Immature natural killer cell (primary cell): Measurements from ENCODE around the gene PRR22. TPM values are rescaled to one million over a fixed set of nuclear protein-coding genes. Genes with fewer than 3 reads are reported as not detected.

ENCODE experiments used
- DNase-seq, 3 donors: peaks; one replicate each; pipeline ENCODE4 v3.0.0; 2022; ENCODE audit warnings: mixed read lengths in 1 of 3
- H3K27ac Mint-ChIP-seq, 6 donors: one replicate each; pipeline ENCODE4 v1.8.0; 2020; ENCODE audit warnings: mixed read lengths in 6 of 6, mild to moderate bottlenecking in 5 of 6, inconsistent platforms in 4 of 6, moderate library complexity in 3 of 6
- H3K27me3 Mint-ChIP-seq, 3 donors: one replicate each; pipeline ENCODE4 v1.8.0; 2020 to 2021; ENCODE audit warnings: low read depth in 3 of 3, mild to moderate bottlenecking in 3 of 3, mixed read lengths in 3 of 3, moderate library complexity in 3 of 3, inconsistent platforms in 1 of 3
- H3K36me3 Mint-ChIP-seq, 3 donors: one replicate each; pipeline ENCODE4 v1.8.0; 2020; ENCODE audit warnings: mixed read lengths in 3 of 3, inconsistent platforms in 2 of 3, mild to moderate bottlenecking in 2 of 3
- H3K4me1 Mint-ChIP-seq, 2 donors: one replicate each; pipeline ENCODE4 v1.8.0; 2020; ENCODE audit warnings: inconsistent platforms in 2 of 2, mild to moderate bottlenecking in 2 of 2, mixed read lengths in 2 of 2, moderate library complexity in 1 of 2
- H3K4me3 Mint-ChIP-seq, 5 donors: one replicate each; pipeline ENCODE4 v1.8.0; 2020; ENCODE audit warnings: mild to moderate bottlenecking in 5 of 5, mixed read lengths in 5 of 5, inconsistent platforms in 3 of 5, moderate library complexity in 3 of 5
- H3K9me3 Mint-ChIP-seq, 6 donors: one replicate each; pipeline ENCODE4 v1.8.0; 2020; ENCODE audit warnings: mild to moderate bottlenecking in 6 of 6, mixed read lengths in 6 of 6, inconsistent platforms in 4 of 6, moderate library complexity in 3 of 6
- polyA plus RNA-seq, 3 donors: library from polyadenylated mRNA; unstranded; fragments of 300-500 nt; fragmentation: Illumina TruSeq; gene quantifications; one replicate each; pipeline ENCODE4 v1.2.3, GENCODE V29; 2021

The PRR22 gene
- polyA plus RNA-seq, 3 donors from 2014 or later: not detected

DNA sequence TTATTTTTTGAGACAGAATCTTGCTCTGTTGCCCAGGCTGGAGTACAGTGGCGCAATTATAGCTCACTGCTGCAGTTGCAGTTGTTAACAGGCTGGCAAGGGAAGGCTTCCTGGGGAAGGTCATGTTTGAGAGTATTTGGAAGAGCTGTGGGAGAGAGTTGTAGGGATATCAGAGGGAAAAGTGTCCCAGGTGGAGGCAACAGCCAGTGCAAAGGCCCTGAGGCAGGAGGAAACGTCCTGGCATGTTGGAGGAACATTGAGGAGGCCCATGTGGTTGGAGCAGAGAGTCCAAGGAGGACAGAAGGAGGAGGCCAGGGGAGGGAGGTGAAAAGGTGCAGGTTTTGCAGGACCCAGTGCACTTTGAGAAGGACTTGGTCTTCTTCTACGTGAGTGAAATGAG is 8.6 kb upstream of the PRR22 start:
- H3K27me3 Mint-ChIP-seq: peaks cover 10 to 15% (median 14%) of the 10 kb centered on the region in 3 donors
- peak overlapping the region in 1 of 6 donors; percentile 53 for H3K27ac Mint-ChIP-seq
- DNase-seq: no peak
- no peaks in the 10 kb centered on the region for H3K9me3 Mint-ChIP-seq
- H3K4me3 Mint-ChIP-seq: no peak overlapping the region
- H3K36me3 Mint-ChIP-seq: peaks cover 5 to 9% (median 8%) of the 10 kb centered on the region in 3 donors
- H3K4me1 Mint-ChIP-seq: peaks cover 15% of the 10 kb centered on the region in 2 donors

DNA sequence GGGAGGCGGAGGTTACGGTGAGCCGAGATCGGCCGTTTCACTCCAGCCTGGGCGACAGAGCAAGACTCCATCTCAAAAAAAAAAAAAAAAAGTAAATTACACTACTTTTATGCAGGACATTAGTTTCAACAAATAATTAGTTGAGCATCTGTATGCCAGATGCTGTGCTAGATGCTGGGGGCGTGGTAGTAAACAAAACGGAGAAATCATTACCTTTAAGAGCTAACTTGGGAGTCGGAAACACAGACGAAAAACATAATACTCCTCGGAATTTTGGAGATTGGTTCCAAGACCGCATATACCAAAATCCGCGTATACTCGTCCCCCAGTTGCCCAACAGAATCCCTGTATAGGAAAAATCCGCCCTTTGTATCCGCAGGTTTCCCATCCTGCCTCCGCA is 7.7 kb upstream of the PRR22 start:
- Mint-ChIP-seq H3K4me1 (peaks cover 15% of the 10 kb centered on the region in 2 donors), H3K4me3 (peak overlapping the region in 1 of 5 donors; percentile 50), H3K27ac (peak overlapping the region in 1 of 6 donors; percentile 55), H3K27me3 (peaks cover 11 to 15% (median 14%) of the 10 kb centered on the region in 3 donors), H3K9me3 (no peaks in the 10 kb centered on the region), H3K36me3 (peaks cover 5 to 9% (median 9%) of the 10 kb centered on the region in 3 donors)
- no peak for DNase-seq

DNA sequence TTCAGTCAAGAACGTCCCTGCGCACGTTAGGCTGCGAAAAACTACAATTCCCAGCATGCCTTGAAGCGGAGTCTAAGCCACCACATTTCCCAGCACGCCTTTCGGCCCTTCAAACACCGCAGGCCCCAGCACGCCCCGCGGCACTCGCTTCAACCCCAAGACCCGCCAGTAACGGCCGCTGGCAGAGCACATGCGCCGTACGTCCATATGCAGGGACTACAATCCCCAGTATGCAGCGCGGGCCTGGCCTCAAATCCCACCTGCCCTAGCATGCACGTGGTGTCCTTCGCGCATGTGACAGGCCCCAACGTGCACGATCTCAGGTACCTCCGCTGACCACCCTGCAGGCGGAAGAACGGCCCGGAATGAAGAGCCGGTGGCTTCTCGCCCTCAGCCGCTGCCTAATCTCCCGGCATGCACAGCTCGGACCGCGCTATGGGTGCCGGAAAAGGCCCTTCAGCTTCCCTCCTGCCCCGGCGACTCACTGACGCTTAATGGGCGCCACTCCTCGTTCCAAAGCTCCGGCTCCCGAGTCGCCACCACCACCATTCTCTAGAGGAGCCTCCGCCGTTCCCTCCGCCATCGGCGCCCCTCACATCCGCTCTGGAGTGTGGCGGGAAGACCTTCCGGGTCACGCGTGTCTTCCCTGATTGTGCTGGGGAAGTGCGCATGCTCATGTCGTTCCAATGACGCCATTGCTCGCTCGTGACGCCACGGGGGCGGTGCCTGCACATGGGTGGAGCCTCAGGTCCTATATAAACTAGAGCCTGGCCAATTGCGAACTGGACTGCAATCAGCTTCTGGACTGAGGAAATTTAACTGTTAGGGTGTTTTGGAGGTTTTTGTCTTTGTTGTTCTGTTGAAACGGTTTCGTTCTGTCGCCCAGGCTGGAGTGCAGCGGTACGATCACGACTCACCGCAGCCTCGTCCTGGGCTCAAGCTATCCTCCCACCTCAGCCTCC is 6.3 kb upstream of the PRR22 start, which contains the start of gene DUS3L:
Gene DUS3L, minus strand, starts transcription at position 605 of the 962 bp plus-strand sequence. Its CDS starts 22 bp downstream, at position 583.
- H3K27ac Mint-ChIP-seq: peak within 1 kb of the TSS; percentile 100
- no peaks in the 10 kb centered on the region for H3K9me3 Mint-ChIP-seq
- peak; percentile 94 to 95 (median 95) for DNase-seq
- peaks cover 12 to 19% (median 14%) of the 10 kb centered on the region in 3 donors for H3K27me3 Mint-ChIP-seq
- peaks cover 15% of the 10 kb centered on the region in 2 donors for H3K4me1 Mint-ChIP-seq
- peaks cover 10 to 14% (median 13%) of the 10 kb centered on the region in 3 donors for H3K36me3 Mint-ChIP-seq
- H3K4me3 Mint-ChIP-seq: peak within 1 kb of the TSS; percentile 98 to 100 (median 99)

DNA sequence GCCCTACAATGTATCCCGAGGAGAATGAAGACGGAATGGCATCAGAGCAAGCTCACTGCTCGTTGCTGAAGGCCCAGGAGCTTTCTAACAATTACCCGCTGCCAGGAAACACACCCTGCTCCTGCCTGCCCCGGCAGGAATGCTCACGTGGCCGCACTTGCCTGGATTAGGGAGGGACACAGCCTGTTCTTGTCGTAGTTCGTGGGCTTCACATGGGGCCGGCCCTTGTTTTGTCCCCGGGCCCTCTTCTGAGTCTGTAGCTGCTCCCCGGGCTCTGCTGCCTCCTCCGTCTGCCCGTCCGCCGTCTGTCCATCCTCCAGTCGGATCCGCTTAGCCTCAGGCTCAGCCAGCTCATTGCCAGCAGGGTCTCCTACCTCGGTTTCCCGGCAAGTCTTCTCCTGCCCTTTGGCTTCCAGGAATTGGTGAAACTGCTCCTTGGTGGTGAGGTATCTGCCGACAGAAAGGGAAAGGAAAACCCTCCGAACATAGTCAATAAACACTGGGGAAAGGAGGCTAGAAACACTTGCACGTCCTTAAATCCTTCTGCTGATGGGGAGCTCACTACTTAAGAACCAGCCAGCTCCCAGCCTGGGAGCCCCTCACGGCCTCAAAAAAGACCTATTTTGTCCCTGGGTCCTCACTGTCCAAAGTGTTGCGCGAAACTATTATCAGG is 5.5 kb upstream of the PRR22 start:
- no peak for DNase-seq
- H3K4me3 Mint-ChIP-seq: peak overlapping the region; percentile 98 to 100 (median 99)
- H3K4me1 Mint-ChIP-seq: peaks cover 15% of the 10 kb centered on the region in 2 donors
- H3K36me3 Mint-ChIP-seq: peaks cover 10 to 15% (median 14%) of the 10 kb centered on the region in 3 donors
- H3K27ac Mint-ChIP-seq: peak overlapping the region; percentile 100
- H3K27me3 Mint-ChIP-seq: peaks cover 12 to 19% (median 14%) of the 10 kb centered on the region in 3 donors
- no peaks in the 10 kb centered on the region for H3K9me3 Mint-ChIP-seq

- DNase-seq: no peak
- Mint-ChIP-seq H3K9me3 (no peaks in the 10 kb centered on the region), H3K36me3 (peaks cover 10 to 15% (median 14%) of the 10 kb centered on the region in 3 donors), H3K27ac (no peak overlapping the region), H3K27me3 (peaks cover 12 to 22% (median 14%) of the 10 kb centered on the region in 3 donors), H3K4me3 (peak overlapping the region in 1 of 5 donors; percentile 41), H3K4me1 (peaks cover 15% of the 10 kb centered on the region in 2 donors)
These were observed 4.8 kb upstream of the PRR22 start for GRCh38 chr19:5789351-5789761.

- DNase-seq: no peak
- H3K4me1 Mint-ChIP-seq: peaks cover 15% of the 10 kb centered on the region in 2 donors
- no peaks in the 10 kb centered on the region for H3K9me3 Mint-ChIP-seq
- no peak overlapping the region for H3K27ac Mint-ChIP-seq
- peaks cover 10 to 15% (median 14%) of the 10 kb centered on the region in 3 donors for H3K36me3 Mint-ChIP-seq
- peak overlapping the region in 1 of 5 donors; percentile 5 for H3K4me3 Mint-ChIP-seq
- peaks cover 12 to 22% (median 16%) of the 10 kb centered on the region in 3 donors for H3K27me3 Mint-ChIP-seq
These were observed 3.9 kb upstream of the PRR22 start for GRCh38 chr19:5788422-5788821.

GRCh38 chr19:5787409-5788182 is 3.0 kb upstream of the PRR22 start:
- peaks cover 12 to 22% (median 16%) of the 10 kb centered on the region in 3 donors for H3K27me3 Mint-ChIP-seq
- peaks cover 10 to 15% (median 14%) of the 10 kb centered on the region in 3 donors for H3K36me3 Mint-ChIP-seq
- peaks cover 15% of the 10 kb centered on the region in 2 donors for H3K4me1 Mint-ChIP-seq
- H3K27ac Mint-ChIP-seq: no peak overlapping the region
- DNase-seq: no peak
- H3K4me3 Mint-ChIP-seq: no peak overlapping the region
- H3K9me3 Mint-ChIP-seq: no peaks in the 10 kb centered on the region

DNA sequence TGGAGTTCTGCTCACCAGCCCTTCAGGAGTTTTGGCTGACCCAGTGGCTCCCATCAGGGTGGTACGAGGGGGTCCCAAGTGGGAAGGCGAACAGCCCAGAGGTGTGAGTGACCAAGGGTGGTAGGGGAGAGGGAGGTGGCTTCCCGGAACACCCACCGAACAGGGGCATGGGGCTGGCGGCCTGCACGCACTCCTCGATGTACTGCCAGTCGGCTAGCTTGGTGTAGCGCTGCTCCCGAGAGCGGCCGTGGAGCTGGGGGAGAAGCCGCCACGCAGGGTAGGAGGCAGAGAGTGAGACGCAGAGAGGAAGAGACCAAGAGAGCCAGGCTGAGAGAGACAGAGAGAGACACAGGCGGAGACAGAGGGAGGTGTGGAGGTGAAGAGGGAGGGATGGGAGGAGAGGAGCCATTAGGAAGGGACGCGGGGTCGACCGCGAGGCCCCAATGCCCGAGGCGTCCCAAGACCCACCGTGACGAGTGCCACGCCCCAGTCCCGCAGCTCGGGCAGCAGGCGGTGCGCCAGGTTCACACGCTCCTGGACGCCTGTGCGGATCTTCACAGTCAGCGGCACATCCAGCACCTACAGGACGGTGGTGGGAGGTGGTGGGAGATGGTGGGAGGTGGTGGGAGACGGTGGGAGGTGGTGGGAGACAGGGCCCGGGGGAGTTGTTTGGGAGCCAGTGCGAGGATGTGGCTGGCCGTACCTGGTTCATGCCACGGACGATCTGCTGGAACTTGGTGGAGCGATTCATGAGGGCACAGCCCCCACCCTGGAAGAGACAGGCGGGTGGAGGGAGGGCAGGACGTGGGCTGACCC is 2.3 kb upstream of the PRR22 start:
- H3K4me3 Mint-ChIP-seq: no peak overlapping the region
- H3K4me1 Mint-ChIP-seq: peaks cover 15% of the 10 kb centered on the region in 2 donors
- no peak overlapping the region for H3K27ac Mint-ChIP-seq
- no peaks in the 10 kb centered on the region for H3K9me3 Mint-ChIP-seq
- peaks cover 10 to 15% (median 14%) of the 10 kb centered on the region in 3 donors for H3K36me3 Mint-ChIP-seq
- no peak for DNase-seq
- H3K27me3 Mint-ChIP-seq: peaks cover 12 to 22% (median 16%) of the 10 kb centered on the region in 3 donors

- DNase-seq: no peak
- Mint-ChIP-seq H3K36me3 (peaks cover 8 to 14% (median 13%) of the 10 kb centered on the region in 3 donors), H3K4me3 (no peak overlapping the region), H3K9me3 (no peaks in the 10 kb centered on the region), H3K4me1 (peaks cover 5 to 8% of the 10 kb centered on the region in 2 donors), H3K27me3 (peaks cover 6 to 14% (median 7%) of the 10 kb centered on the region in 3 donors), H3K27ac (no peak overlapping the region)
These were observed 877 bp upstream of the PRR22 start for GRCh38 chr19:5785423-5785822.

GRCh38 chr19:5782945-5783919 is 1.3 kb downstream of the PRR22 start:
- no peak overlapping the region for H3K27ac Mint-ChIP-seq

DNA sequence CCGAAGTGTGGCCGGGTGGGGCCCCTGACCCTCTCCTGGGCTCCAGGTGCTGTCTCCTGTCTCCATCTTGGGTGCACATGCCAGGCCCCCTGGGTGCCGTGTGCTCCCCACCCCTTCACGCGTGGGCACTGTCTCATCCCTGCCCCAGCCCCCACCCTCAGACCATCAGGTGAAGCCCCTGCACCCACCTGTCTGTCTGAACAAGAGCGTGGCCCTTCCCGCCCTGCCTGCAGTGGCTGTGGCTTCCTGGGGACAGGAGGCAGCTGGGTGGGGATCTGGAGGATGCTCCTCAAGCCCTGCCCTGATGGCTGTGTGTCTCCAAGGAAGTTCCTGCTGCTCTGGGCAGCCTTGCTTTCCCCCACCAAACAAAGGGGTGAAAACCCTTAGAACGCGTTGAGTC is 2.2 kb downstream of the PRR22 start:
- H3K27ac Mint-ChIP-seq: no peak overlapping the region
- H3K27me3 Mint-ChIP-seq: peaks cover 3 to 9% (median 3%) of the 10 kb centered on the region in 3 donors
- no peak for DNase-seq
- H3K4me1 Mint-ChIP-seq: no peaks in the 10 kb centered on the region
- no peak overlapping the region for H3K4me3 Mint-ChIP-seq
- peaks cover 4 to 6% (median 5%) of the 10 kb centered on the region in 3 donors for H3K36me3 Mint-ChIP-seq
- H3K9me3 Mint-ChIP-seq: no peaks in the 10 kb centered on the region

More at GRCh38 chr19:5782945-5783919, 1.3 kb downstream of the PRR22 start:
- DNase-seq: no peak
- H3K36me3 Mint-ChIP-seq: peaks cover 4 to 6% (median 6%) of the 10 kb centered on the region in 3 donors
- H3K27me3 Mint-ChIP-seq: peaks cover 3 to 9% (median 5%) of the 10 kb centered on the region in 3 donors
- no peaks in the 10 kb centered on the region for H3K9me3 Mint-ChIP-seq
- no peaks in the 10 kb centered on the region for H3K4me1 Mint-ChIP-seq
- no peak overlapping the region for H3K4me3 Mint-ChIP-seq
